Activated T-cell treated with anti-CD3 and anti-CD28 coated beads for 48 hours (primary cell): ENCODE data around the gene FAM72D.
A peak's percentile ranks its signal among the peaks of the same experiment; 100 is the strongest.
"Not testable (repeated sequence)": the region's sequence is repeated elsewhere in the genome, so short reads cannot be mapped to it uniquely, and the experiment has no call there.

ENCODE experiments used
- DNase-seq: peaks from one replicate; pipeline ENCODE4 v3.0.0-alpha.2; 2020; ENCODE audit warnings: low read depth

Gene FAM72D

GRCh38 chr1:145082483-145083255 is 13.1 kb upstream of the FAM72D start:
- DNase-seq = not testable (repeated sequence)

DNA sequence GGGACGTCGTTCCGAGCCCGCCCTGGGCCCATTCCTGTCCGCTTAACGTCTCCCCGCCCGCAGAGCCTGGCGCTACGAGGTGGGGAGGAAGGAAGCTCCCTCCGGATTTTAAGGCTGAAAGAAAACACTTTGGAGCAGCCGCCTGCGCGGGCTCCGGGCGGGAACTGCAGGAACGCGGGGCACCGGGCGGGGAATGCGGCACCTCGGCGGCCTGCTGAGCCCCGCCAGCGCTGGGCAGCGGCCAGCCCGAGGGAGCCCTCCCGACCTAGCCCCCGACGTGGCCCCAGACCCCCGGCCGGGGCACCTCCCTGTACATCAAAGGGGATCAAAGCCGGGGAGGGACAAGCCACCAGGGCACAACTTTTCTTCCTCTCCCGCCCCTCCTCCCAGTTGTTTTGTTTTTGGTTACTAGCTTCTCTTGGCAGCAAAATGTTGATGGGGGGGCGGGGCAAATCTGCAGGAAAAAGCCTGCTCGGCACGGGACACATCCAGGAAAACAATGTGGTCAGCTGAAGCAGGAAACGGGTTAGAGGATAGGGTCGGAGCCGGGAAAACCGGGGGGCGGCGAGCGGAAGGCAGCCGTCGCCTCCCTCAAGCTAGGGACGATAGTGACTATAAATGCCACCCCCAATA is 2.1 kb upstream of the FAM72D start:
- DNase-seq = peak; percentile 11

DNA sequence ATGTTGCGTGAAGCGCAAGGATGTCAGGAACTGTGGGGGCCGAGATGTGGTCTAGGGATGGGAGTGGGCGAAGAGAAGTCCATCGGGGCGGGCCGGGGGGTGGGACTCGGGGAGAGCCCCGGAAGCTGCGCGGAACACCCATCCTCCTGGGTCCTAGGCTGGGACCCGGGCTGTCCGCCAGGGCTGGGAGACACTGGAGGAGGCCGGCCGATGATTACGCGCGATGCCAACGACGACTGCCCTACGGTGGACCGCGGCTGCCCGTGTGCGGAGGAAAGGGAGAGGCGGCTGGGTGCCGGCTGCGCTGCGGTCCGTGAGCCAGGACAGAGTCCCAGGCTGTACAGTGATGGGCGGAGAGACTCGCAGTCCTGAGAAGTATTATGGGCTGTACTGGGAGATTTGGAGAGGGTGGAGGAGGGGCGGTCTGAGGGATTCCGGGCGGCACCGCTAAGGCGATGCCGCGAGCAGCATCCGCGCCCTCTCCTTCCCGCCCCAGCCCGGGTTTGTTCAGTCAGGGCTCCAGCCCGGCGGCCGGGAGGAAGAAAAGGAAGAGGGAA is 1.0 kb upstream of the FAM72D start:
- DNase-seq = peak; percentile 4

- DNase-seq = not testable (repeated sequence)
Measured at GRCh38 chr1:145101725-145102124, 6.0 kb downstream of the FAM72D start.

DNA sequence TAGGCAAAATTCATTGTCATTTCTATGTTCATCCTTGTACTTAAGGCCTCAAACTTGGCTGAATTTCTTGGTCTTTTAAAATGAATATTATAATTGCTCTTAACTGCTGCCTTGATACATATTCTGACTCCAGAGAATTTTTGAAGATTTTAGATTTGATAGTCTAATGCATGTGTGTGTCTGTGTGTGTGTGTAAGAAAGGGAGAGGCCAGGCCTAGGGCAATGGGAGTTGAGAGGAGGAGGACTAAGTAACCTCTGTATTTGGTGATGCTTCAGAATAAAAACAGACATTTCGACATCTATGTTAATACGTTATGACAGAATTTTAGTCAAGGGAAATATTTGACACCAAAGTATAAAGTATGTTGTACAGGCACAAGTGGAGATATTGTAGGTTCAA is 7.5 kb downstream of the FAM72D start:
- not testable (repeated sequence) for DNase-seq

DNA sequence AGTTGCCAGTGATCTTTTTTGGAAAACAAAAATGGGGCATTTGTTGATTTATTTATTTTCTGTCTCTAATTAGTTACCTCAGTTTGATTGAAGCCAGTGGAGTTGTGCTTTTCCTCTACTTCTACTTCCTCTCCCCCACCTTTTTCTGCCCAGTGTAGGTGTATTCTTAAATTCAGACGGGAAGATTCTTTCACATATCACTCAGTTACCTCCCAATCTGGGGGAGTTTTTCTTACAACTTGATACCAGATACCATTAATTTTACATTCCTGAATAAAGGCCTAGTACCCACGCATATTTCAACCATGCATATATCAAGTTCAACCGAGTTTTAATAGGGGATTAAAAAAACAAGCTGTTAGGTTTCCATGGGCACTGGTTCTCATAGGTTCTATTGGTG is 15.9 kb downstream of the FAM72D start:
- DNase-seq = not testable (repeated sequence)

DNA sequence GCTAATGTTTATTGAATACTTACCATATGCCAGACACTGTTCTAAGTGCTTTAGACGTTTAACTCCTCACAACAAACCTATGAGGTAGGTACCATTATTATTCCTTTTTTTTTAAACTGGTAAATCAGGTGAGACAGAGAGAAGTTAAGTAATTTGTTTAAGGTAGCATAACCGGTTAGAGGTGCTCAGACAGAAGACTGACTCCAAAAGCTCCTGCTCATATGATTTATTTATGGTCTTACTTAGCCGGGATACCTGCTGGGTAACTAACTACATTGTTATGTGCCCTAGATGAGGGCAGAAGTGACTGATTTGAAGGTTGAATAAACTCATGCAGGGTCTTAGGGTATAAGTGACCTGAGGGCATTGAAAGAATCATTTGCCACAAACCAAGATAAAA is 16.9 kb downstream of the FAM72D start:
- not testable (repeated sequence) for DNase-seq

DNA sequence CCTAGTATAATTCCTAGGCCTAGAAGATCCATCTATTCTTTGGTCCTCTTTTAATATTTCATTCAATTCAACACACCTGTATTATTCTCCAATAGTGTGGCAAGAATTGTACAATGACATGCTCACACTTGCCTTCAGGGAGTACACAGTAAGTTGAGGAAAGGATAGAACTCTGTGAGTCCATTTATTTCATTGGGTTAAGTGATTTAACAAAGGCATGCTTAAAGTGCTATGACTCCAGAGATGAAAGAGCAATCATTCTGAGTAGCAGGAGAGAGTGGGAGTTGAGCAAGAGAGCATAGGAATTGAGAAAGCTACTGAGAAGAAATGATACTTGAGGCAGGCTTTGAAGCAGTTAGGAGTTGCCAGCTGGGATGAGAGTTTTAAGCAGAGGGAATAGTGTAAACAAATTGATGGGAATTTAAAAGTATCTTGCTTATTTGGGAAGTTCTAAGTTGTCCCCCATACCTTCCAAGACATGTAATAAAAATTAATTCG is 18.8 kb downstream of the FAM72D start:
- not testable (repeated sequence) for DNase-seq

- DNase-seq = not testable (repeated sequence)
Measured at GRCh38 chr1:145115587-145116493, 20.1 kb downstream of the FAM72D start.

DNA sequence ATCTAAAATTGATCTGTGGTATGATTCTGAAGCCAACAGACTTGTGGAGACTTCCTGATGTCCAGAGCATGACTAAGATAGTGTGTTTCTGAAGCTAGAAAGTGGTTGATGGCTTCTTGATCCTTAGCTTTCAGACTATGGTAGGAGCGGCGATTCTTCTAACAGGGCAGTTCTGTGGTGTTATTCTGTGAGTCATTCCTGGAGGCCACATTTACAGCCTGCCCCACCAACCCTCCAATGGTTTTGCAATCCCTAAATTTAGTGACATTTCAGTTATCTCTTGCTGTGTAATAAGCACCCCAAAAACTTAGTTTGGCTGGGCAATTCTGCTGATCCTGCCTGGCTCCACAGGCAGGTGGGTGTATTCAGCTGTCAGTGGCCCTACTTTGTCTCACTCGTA is 24.1 kb downstream of the FAM72D start:
- DNase-seq = not testable (repeated sequence)

DNA sequence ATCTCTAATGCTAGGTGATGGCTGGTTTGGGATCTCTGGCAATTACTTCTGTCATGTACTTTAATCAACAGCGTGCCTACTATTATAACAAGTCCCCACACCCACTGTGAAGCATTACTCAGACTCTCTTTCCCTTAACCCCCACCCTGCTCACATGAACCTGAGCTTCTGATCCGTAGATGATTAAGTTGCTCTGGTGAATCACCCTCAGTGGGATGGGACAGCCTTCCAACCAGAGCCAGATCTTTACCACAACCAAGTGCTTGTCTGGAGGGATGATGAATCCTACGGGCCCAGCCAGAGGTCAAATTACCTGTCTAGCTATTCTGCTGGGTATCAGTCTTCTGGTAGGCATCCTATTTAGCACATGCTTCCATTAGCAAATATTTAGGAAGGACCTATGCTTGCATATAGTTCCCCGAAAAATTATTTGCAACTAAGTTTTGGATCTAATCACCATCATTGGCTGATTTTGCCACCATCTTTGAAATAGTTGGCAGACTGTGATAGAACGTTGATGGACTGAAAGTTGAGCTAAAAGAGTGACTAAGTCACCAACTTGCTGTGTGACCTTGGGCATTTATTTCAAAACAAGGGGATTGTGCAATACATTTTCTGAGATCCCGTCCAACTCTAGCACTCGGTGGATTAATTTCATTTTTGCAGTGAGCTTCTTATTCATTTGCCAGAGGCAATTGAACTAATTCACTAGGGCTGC is 26.7 kb downstream of the FAM72D start:
- not testable (repeated sequence) for DNase-seq

- not testable (repeated sequence) for DNase-seq
Measured at GRCh38 chr1:145123062-145123395, 27.3 kb downstream of the FAM72D start.

DNA sequence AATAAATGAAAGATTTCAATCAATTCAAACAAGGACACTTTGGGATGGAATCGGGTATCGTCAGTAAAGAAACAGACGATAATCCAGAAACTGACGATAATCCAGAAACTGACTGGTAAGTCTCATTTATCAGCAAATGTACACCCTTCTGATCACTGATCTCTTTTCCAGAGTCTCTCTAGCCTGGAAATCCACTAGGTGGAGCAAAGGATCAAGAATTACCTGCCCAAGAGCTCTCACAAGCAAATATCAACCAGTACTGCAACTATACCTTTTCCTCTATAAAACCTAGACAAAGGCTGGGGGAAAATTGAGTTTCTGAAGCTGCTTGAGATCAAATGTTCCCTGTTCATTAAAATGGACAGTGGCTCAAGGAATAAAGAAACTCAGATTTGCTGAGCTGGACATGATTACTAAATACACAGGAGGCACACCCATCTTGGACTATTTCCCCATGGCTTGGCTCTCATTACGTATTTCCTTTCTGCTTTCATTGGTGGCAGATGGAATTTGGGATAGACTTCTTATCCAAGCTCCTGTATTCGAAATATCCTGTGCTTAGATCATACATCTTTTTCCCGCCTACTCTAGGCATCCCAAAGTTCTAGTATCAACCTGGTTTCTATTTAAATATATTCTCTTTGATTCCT is 28.3 kb downstream of the FAM72D start:
- DNase-seq = not testable (repeated sequence)

DNA sequence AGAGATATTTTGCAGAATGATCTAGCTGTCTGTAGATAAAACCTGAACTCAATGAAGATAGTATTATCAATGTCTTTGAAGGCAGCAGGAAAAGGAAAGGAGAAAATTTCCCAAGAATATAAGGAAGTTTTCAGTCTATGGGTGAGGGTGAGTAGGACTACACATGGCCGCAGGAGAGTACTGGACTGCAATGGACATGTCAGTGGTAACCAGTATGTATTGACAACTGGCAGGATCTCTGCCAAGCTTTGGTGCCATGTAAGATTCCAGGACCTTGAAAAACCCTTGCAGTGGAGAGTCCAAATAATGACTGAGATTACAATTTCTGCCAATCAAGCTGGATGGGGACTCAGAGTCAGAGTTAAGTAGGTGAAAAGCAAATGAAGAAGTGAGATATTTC is 29.3 kb downstream of the FAM72D start:
- DNase-seq = not testable (repeated sequence)

DNA sequence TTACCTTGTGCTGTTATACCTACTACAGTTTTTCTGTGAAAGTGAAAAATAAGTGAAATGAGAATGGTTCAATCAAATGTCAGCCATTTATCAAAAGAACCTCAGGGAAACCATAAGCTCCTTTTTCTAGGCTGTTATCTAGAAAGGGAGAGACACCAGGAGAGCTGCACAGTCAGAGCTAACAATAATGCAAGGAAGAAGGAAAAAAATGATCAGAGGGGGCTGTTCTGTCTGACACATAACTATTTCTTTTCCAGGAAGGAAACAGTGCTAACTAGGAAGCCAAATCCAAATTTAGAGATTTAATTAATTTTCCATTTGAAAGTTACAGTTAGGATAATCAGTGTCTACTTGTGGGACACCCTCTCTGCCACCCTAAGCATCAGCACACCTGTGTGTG is 31.4 kb downstream of the FAM72D start:
- DNase-seq = not testable (repeated sequence)

DNA sequence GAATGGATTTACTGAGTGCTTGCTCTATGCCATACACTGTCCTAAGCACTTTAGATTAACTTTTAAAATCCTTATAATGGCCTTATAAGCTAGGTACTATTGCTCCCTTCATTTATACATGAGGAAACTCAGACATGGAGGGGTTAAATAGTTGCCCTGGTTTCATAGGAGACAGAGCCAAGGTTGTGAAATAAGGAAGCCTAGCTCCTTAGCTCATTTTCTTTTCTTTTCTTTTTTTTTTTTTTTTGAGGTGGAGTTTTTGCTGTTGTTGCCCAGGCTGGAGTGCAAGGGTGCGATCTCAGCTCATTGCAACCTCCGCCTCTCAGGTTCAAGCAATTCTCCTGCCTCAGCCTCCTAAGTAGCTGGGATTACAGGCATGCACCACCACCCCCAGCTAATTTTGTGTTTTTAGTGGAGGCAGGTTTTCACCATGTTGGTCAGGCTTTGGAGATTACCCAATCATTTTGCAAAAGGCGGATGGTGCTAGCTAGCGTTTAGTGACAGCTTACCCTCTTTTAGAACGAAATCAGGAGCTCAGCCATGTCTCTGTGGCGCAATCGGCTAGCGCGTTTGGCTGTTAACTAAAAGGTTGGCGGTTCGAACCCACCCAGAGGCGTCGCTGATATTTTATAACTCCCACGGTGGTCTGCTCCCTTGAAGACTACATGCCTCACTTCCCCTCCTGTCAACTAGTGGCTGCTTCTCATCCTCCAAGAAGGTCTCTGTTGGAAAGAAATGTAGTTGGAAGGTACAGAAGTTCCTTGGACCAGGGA is 33.1 kb downstream of the FAM72D start:
- DNase-seq = not testable (repeated sequence)

DNA sequence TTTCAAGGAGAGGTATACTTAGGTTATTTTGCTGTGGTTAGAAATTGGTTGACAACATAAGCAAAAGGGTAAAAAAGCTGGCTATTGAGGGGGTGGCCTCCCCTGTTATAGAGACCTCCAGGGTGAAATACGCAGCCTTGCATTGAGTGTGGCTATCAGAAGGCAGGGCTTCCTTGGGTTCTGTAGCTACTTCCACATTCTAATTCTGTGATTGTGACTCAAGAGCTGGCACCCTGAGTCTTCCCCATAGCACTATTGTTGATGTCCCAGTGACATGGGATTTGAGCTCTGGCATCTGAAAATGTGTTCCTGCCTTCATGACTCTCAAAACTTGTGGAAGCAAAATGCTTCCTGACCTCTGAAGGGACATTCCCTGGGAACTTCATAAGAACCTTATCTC is 38.7 kb downstream of the FAM72D start:
- not testable (repeated sequence) for DNase-seq

DNA sequence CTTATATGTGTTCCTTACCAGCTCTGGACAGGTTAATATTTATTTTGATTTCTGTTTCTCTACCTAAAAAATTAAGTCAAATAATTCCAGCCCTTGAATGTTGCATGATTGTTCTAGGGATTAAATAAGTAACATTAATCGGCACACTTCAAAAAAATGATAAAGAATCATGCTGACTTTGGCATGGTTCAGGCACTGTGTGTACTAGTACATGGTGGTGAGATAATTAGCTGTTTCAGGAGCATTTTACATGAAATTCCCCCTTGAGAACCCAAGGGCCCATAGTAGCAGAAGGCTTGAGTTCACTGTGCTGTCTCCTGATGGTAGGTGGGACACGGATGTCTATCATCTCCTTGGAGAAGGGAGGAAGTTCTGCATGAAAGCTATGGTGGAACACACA is 44.8 kb downstream of the FAM72D start:
- not testable (repeated sequence) for DNase-seq

- not testable (repeated sequence) for DNase-seq
Measured at GRCh38 chr1:145144264-145144913, 48.6 kb downstream of the FAM72D start.
